GM23248 (cell line): Measurements from ENCODE around the gene PRSS3.

Source experiments
- EZH2 ChIP-seq: fragments of 200-600 bp; sonication (generic); IDR thresholded peaks from 2 replicates; pipeline ENCODE4 v1.6.1; 2018; ENCODE audit warnings: antibody characterized with exemption, mild to moderate bottlenecking; ENCODE audit not compliant: insufficient read depth, poor library complexity, severe bottlenecking
- EZH2phosphoT487 ChIP-seq: fragments of 200-600 bp; sonication (generic); IDR thresholded peaks from 2 replicates; pipeline ENCODE4 v1.6.1; 2018; ENCODE audit warnings: antibody characterized with exemption, moderate library complexity, mild to moderate bottlenecking, low read depth; ENCODE audit not compliant: insufficient read depth

GRCh38 chr9:33782395-33783152 lies 12.8 kb upstream of the PRSS3 start:
- TF ChIP-seq EZH2 (no peak), EZH2phosphoT487 (no peak)
